GM13977 (cell line): ENCODE data around the gene NFIB.

ENCODE experiments used
- DNase-seq: peaks from one replicate; pipeline ENCODE4 v3.0.0; 2012; ENCODE audit warnings: low spot score
- in situ Hi-C: fragments of 300-500 bp; cut with MboI; formaldehyde crosslinking; loops from one replicate; pipeline ENCODE4 v1.12.0; 2022; ENCODE audit warnings: low sequenced_read_pairs, low pct_unique_long_range_greater_than_20kb, mixed read lengths, inconsistent platforms; ENCODE audit not compliant: unreplicated experiment
- TF ChIP-seq, protein P1 (sequence below): IDR thresholded peaks from 2 replicates; pipeline ENCODE4 v1.5.1; 2012; ENCODE audit warnings: mild to moderate bottlenecking, control low read depth; ENCODE audit not compliant: insufficient read depth; ENCODE audit errors: extremely low read depth, missing control alignments

The NFIB gene

DNA sequence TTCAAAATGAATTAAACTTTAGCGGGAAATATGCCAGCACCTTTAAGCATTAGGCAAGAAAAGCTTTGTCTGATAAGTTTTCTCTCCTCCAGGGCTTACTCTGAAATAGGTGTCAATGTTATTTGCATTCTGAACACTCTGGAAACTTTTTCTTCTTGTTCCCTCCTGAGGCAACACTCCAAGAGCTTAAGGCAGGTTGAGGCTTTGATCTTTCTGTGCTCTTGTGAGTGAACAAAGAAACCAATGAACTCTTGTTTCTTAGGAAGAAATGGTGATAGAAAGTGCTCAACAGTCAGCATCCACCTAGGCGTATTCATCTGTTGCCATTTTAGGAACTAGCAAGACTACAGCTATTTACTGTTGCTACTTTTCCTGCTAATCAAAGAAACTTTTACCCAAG lies 259.8 kb downstream of the NFIB start:
- in situ Hi-C loops: no loop called here
- DNase-seq: no peak
- TF ChIP-seq, protein P1, sequence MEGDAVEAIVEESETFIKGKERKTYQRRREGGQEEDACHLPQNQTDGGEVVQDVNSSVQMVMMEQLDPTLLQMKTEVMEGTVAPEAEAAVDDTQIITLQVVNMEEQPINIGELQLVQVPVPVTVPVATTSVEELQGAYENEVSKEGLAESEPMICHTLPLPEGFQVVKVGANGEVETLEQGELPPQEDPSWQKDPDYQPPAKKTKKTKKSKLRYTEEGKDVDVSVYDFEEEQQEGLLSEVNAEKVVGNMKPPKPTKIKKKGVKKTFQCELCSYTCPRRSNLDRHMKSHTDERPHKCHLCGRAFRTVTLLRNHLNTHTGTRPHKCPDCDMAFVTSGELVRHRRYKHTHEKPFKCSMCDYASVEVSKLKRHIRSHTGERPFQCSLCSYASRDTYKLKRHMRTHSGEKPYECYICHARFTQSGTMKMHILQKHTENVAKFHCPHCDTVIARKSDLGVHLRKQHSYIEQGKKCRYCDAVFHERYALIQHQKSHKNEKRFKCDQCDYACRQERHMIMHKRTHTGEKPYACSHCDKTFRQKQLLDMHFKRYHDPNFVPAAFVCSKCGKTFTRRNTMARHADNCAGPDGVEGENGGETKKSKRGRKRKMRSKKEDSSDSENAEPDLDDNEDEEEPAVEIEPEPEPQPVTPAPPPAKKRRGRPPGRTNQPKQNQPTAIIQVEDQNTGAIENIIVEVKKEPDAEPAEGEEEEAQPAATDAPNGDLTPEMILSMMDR: no peak

DNA sequence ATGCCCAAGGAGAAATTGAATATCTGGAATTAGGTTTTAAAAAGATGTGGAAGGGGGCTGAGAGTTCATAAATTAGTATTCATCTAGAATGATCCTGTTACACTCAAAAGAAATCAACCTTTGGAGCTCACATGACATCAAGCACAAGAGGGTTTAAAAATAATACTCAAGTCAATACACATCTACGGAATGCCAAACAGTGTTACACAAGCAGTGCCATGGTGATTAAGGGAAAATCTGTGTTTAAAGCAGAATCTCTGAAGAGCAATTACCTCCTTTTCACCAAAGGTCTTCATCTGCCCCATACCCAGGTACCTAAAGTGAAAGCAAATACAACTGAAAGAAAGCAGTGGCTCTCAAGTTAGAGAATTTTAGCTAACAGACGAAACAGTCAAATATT lies 261.6 kb downstream of the NFIB start:
- in situ Hi-C loops: no loop called here
- DNase-seq: no peak
- TF ChIP-seq, protein P1: no peak

DNA sequence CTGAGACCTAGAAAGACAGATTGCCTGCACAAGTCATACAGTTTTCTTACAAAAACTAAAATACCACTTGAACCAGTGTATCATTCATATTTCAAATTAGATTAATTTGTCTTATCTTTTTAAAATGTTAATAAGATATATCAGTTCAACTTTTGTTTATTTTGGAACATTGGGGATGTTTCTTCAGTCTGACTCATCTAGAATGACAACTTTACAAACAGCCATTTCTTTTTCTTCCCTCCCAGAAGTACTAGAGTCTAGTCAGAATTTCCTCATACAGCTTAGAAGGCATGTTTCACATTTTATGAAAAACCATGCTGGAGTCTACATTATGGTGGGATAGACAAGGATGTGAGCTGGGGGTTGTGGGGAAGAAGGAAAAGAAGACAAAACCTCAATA lies 262.5 kb downstream of the NFIB start:
- in situ Hi-C loops: no loop called here
- no peak for DNase-seq
- TF ChIP-seq, protein P1: no peak

DNA sequence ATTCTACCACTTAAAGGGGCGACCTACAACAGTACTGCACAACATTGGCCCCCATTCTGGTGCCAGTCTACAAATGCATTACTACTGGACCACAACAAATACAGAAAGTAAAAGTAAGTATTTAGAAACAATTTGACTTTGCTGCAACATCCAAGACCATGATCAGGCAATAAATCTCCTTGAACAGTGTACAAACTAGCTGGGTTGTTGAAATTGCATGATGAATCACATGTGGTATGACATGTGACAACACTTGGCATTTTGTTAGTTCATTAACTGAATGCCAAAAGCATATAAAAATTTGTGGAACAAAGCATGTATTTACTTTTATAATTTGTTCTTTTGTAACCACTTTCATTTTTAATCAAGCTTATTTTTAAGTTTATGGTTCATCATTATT lies 270.5 kb downstream of the NFIB start:
- TF ChIP-seq, protein P1: no peak
- DNase-seq: no peak
- in situ Hi-C loops: no loop called here

DNA sequence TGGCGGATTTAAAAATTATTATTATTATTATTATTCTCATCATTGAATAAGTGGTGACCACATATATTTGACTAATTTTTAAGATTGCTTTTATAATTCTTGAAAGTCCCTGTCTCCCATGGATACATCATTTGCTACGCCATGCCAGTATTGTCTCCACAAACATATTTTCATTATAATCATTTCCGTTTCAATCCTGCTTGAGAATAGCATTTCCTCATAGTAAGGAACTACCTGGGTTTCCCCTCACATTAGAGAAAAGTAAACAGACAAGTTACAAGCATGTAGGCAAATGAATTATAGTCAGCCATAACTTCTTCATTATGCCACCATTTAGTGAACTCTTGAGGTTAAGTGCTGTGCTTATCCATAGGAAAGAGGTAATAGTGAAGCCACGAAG lies 276.6 kb downstream of the NFIB start:
- in situ Hi-C loops: no loop called here
- no peak for DNase-seq
- TF ChIP-seq, protein P1: no peak

DNA sequence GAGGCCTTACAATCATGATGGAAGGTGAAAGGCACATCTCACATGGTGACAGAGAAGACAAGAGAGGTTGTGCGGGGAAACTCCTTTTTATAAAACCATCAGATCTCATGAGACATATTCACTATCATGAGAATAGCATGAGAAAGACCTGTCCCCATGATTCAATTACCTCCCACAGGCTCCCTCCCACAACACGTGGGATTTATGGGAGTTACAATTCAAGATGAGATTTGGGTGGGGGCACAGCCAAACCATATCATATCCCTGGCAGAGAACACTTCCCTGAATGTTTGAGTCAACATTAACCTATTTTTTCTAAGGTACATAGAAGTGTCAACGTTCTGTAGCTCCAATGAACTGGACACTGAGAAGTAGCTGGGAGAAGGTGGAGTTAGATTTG lies 280.9 kb downstream of the NFIB start:
- TF ChIP-seq, protein P1: no peak
- in situ Hi-C loops: no loop called here
- DNase-seq: no peak
